Sigmoid colon (tissue), 4 donors: Measurements from ENCODE around the gene UBLCP1.

Experiments
- EP300 ChIP-seq, 4 donors: sonication (generic); formaldehyde crosslinking; IDR thresholded peaks; one replicate each; pipeline ENCODE4 v1.6.1; 2017; ENCODE audit warnings: antibody characterized with exemption in 4 of 4
- POLR2A ChIP-seq, 2 donors: fragments of 450-650 bp; IDR thresholded peaks; one replicate each; pipeline ENCODE4 v1.6.1; 2016; ENCODE audit warnings: antibody characterized with exemption in 2 of 2, mild to moderate bottlenecking in 2 of 2, moderate library complexity in 2 of 2
- POLR2AphosphoS5 ChIP-seq, 4 donors: sonication (generic); formaldehyde crosslinking; IDR thresholded peaks; one replicate each; pipeline ENCODE4 v1.6.1; 2017; ENCODE audit warnings: antibody characterized with exemption in 4 of 4

DNA sequence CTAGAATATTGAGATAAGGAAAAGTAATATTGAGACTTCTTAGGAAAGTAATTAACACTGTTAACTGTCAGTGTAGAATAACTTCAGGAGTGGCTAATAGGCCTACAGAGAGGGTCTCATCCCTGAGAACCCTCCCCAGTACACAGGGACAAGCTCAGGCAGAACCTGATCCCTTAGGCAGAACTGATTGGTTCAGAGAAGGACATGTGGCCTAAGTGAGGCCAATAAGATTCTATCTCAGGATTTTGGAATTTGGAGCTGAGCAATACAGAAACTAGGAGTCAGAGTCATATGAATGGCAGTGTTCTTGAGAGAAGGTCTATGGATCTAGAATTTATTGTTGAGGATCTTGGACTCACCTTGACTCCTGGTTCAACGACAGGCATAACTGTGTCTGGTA lies 10.9 kb upstream of the UBLCP1 start:
- TF ChIP-seq POLR2A (IDR thresholded peaks at IDR 0.05) (no peak), EP300 (IDR thresholded peaks at IDR 0.05) (no peak), POLR2AphosphoS5 (IDR thresholded peaks at IDR 0.05) (no peak)
